EH (cell line): ENCODE measurements around the gene BPIFB2.
"Not testable (repeated sequence)": the region's sequence is repeated elsewhere in the genome, so short reads cannot be mapped to it uniquely, and the experiment has no call there.

Experiments used
- DNase-seq: peaks from one replicate; pipeline ENCODE4 v3.0.0-alpha.2; 2015; ENCODE audit warnings: low read depth

The BPIFB2 gene

GRCh38 chr20:33042983-33043730, 35.7 kb downstream of the BPIFB2 start:
- no peak for DNase-seq

- DNase-seq = no peak
Observed at GRCh38 chr20:33043731-33044181, 36.3 kb downstream of the BPIFB2 start.

- not testable (repeated sequence) for DNase-seq
Observed at GRCh38 chr20:33045129-33045721, 37.7 kb downstream of the BPIFB2 start.

- DNase-seq = peak; percentile 2
Observed at GRCh38 chr20:33046412-33046811, 38.9 kb downstream of the BPIFB2 start.

- no peak for DNase-seq
Observed at GRCh38 chr20:33051333-33051732, 43.8 kb downstream of the BPIFB2 start.

- DNase-seq = no peak
Observed at GRCh38 chr20:33053291-33054106, 46.0 kb downstream of the BPIFB2 start, which contains the start of gene BPIFB3. BPIFB3 (plus strand) TSS chr20:33053903; CDS start chr20:33055436, 1,533 bp downstream.

- no peak for DNase-seq
Observed at GRCh38 chr20:33054381-33054780, 46.9 kb downstream of the BPIFB2 start.

- no peak for DNase-seq
Observed at GRCh38 chr20:33054791-33055190, 47.3 kb downstream of the BPIFB2 start.

GRCh38 chr20:33059136-33059535, 51.6 kb downstream of the BPIFB2 start:
- DNase-seq = no peak

- DNase-seq = no peak
Observed at GRCh38 chr20:33059741-33060390, 52.4 kb downstream of the BPIFB2 start.

- DNase-seq = no peak
Observed at GRCh38 chr20:33061658-33062028, 54.1 kb downstream of the BPIFB2 start.

- no peak for DNase-seq
Observed at GRCh38 chr20:33062105-33062824, 54.8 kb downstream of the BPIFB2 start.

- DNase-seq = no peak
Observed at GRCh38 chr20:33062825-33063149, 55.3 kb downstream of the BPIFB2 start.

- DNase-seq = no peak
Observed at GRCh38 chr20:33063271-33063670, 55.8 kb downstream of the BPIFB2 start.

- no peak for DNase-seq
Observed at GRCh38 chr20:33064572-33065287, 57.2 kb downstream of the BPIFB2 start.

- no peak for DNase-seq
Observed at GRCh38 chr20:33065785-33066184, 58.3 kb downstream of the BPIFB2 start.

GRCh38 chr20:33067806-33068205, 60.3 kb downstream of the BPIFB2 start:
- DNase-seq = no peak

- no peak for DNase-seq
Observed at GRCh38 chr20:33068251-33068939, 60.9 kb downstream of the BPIFB2 start.

- no peak for DNase-seq
Observed at GRCh38 chr20:33069673-33070072, 62.2 kb downstream of the BPIFB2 start.
